NCI-H1694 (cell line): ENCODE data around the gene AGAP5.
"Not testable (repeated sequence)": the region's sequence is repeated elsewhere in the genome, so short reads cannot be mapped to it uniquely, and the experiment has no call there.

Experiments
- DNase-seq: peaks from one replicate; lab custom pipeline; 2025; lab: John Stamatoyannopoulos, UW

AGAP5 gene

DNA sequence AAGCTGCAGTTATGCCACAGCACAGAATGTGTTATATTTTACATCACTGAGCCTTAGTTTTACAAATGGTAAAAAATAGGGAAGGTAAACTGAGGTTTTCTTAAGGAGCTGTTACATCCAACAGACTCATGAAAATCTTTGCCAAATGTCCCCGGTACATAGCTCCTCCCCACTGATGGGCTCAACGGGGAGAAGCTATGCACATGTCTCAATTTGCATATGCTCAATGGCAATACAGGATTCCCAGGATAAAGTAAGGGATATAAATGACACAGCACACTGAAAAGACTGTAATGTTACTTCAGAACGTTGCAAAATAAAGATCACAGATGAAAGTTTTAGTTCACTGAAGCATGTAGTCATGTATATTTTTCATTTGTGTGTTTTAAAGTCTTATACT lies 16.6 kb upstream of the AGAP5 start:
- not testable (repeated sequence) for DNase-seq

DNA sequence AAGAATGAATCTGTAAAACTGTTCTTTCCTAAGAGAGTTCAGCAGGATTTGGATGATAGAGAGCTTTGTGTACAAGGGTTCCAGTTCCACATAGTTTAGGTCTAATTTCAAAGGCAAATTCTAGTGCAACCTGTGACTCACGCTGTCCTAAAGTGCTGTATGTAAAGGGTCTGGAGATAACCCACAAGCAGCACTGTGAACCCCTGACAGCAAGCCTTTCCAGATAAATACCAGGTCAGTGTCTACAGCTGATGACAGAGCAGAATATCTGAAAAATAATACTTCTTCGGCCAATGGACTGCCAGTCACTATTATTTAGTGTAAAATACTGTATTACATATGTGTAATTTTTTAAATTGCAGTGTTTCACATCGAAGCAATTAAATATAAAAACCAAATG lies 16.0 kb upstream of the AGAP5 start:
- DNase-seq: not testable (repeated sequence)

GRCh38 chr10:73711683-73712082 lies 13.8 kb upstream of the AGAP5 start:
- not testable (repeated sequence) for DNase-seq

GRCh38 chr10:73708122-73708521 lies 10.2 kb upstream of the AGAP5 start:
- DNase-seq: not testable (repeated sequence)

DNA sequence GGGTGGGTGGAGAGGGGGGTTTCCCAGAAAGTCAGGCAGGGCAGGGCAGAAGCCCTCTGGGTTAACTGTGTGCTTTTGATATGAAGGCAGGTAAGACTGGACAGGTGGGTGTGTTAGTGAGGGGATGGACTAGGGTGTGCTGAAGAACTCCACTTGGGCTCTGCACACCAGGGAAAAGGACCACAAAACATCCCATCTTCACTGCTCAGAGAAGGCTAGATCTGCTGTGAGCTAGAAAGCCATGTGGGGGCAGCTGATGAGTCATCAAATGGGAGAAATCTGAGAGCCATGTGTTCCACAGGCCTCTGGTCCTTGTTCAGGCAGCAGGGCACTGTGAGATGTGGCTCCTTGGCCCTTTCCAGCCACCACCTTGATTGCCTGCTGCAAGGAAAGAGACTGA lies 9.7 kb upstream of the AGAP5 start:
- not testable (repeated sequence) for DNase-seq

DNA sequence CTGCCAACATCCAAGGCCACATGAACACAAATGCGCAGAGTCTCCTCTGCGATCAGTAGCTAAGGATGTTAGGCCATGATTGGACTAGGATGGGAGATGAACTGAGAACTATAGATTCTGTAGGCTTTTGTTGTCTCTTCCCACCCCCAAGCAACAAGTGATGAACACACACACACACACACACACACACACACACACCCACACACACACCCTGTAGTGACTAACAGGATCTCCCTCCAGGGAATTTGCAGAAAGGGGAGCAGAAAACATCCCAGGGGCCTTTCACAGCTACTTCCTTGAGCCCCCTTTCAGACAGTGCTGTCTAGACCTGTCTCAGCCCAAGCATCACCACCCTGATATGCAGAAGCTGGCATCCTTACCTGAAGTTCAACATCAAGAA lies 8.6 kb upstream of the AGAP5 start:
- not testable (repeated sequence) for DNase-seq

DNA sequence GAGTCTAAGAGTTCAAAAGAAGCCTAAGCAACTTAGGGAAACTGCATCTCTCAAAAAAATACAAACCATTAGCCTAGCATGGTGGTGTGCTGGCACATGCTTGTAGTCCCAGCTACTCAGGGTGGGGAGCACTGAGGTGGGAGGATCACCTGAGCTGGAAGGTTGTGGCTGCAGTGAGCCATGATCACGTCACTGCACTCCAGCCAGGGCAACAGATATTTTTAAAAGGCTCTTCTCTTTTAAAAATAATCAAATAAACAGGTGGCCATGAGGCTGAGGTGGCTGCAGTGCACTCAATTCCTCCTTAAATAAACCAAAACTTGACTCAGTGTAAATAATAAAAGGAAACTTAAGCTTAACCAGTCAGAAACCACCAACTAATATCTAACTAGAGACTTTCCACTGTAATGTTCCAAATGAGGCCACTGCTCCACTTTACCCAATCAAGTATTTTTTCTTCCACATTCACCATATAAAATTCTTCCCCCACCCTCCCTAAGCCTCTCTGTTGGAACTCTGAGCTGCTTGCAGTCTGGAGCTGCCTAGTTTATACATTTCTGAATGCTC lies 7.7 kb upstream of the AGAP5 start:
- DNase-seq: not testable (repeated sequence)

DNA sequence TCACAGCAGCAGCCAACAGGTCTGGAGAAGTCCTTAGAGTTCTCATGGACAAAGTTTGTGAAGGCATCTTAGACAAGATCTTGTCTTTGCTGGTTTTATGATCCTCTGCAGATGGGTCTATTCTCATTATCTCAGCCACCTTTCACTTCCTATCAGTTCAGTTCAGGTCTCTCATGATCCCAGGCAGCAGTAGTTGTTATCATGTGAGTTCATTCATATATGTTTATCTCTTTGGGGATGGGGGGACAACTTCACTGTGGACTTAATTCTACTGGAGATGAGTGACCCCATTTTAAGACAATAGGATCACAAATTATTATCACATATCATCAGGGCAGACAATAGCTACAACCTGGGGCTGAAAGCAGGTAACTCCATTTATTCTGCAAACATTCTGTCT lies 6.0 kb upstream of the AGAP5 start:
- not testable (repeated sequence) for DNase-seq

GRCh38 chr10:73698819-73699218 lies 910 bp upstream of the AGAP5 start:
- not testable (repeated sequence) for DNase-seq

DNA sequence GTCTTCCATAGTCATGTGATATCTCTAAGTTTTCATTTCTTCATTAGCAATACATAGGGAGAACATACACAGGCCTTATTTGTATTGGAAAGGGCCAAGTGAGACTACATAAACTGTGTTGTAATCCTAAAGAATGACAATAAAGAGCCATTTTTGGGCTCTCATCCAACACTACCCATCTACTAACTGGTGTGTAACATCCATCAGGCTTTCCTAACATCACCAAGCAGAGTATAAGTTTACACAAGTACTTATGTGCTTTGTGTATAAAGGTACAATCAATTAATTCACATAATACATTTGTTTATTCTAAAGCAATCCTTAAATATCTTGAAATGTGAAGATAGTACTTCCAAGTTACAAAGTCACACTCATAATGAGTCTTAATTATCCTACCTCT lies 2.6 kb downstream of the AGAP5 start:
- DNase-seq: not testable (repeated sequence)

- not testable (repeated sequence) for DNase-seq
Measured at GRCh38 chr10:73690755-73691154, 7.2 kb downstream of the AGAP5 start.

- not testable (repeated sequence) for DNase-seq
Measured at GRCh38 chr10:73689596-73689995, 8.3 kb downstream of the AGAP5 start.

- not testable (repeated sequence) for DNase-seq
Measured at GRCh38 chr10:73687641-73688040, 10.3 kb downstream of the AGAP5 start.

GRCh38 chr10:73674546-73674945 lies 23.4 kb downstream of the AGAP5 start:
- not testable (repeated sequence) for DNase-seq

- not testable (repeated sequence) for DNase-seq
Measured at GRCh38 chr10:73668378-73668777, 29.5 kb downstream of the AGAP5 start.

- DNase-seq: not testable (repeated sequence)
Measured at GRCh38 chr10:73666153-73666809, 31.6 kb downstream of the AGAP5 start.

DNA sequence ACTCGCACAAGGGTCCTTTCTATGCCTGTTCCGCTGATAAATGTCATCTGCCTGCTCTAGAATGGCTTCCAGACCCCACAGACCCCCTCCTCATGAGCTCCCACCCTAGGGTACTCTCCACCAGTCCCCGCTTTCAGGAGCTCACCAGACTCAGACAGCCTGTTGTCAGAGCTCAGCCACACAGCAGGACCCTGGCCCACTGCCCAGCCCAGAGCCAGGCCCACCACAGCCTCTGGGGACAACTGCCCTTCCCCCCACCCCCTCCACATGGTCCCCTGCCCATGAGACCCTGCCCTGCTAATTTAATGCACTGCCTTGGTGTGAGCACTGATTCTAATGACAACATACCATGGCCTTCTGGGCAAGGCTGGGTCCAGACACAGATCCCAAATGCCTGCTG lies 32.3 kb downstream of the AGAP5 start:
- not testable (repeated sequence) for DNase-seq

DNA sequence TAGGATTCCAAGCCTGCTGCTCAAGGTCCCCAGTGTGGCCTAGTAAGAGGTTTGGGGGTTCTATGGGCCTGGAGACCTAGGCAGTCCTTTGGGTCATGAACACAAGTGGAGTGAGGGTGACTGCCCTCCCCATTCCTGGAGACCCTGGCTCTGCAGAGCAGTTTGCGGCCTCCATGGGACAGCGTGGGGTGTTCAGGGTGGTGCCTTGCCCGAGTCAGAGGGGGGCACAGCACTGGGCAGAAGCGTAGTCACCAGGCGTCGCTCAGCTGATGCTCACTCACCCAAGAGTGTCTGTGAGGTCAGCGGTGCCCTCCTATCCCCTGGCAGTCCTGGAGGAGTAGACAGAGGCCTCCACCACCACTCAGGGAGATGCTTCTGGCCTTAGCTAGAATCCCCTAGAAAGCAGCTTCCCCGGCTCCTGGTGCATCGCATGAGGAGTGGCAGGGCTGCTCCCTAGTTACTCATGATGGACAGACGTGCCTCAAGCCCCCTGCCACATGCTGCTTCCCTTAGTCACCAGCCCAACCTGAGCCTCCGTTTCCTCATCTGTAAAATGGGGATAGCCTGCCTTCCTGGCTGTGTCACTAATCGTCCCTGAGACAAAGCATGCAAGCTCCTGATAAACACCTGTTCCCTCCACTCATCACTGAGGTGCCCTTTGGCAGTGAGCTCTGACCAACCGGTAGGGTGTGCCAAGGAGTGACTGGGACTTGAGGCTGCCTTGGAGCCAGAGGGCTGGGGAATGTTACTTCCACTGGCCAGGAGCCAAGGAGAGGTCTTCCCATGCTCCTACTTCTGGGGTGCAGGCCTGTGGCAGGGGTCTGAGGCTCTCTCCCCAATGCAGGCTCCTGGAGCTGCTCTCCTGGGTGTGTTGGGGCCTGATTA lies 33.5 kb downstream of the AGAP5 start:
- not testable (repeated sequence) for DNase-seq

GRCh38 chr10:73663621-73664020 lies 34.3 kb downstream of the AGAP5 start:
- not testable (repeated sequence) for DNase-seq

GRCh38 chr10:73662705-73663104 lies 35.2 kb downstream of the AGAP5 start:
- DNase-seq: not testable (repeated sequence)

GRCh38 chr10:73655990-73656298 lies 42.0 kb downstream of the AGAP5 start, which contains the start of gene SYNPO2L:
TSS of gene SYNPO2L (minus strand) at chr10:73656029. CDS start at chr10:73655922, 107 bp downstream.
- DNase-seq: no peak

DNA sequence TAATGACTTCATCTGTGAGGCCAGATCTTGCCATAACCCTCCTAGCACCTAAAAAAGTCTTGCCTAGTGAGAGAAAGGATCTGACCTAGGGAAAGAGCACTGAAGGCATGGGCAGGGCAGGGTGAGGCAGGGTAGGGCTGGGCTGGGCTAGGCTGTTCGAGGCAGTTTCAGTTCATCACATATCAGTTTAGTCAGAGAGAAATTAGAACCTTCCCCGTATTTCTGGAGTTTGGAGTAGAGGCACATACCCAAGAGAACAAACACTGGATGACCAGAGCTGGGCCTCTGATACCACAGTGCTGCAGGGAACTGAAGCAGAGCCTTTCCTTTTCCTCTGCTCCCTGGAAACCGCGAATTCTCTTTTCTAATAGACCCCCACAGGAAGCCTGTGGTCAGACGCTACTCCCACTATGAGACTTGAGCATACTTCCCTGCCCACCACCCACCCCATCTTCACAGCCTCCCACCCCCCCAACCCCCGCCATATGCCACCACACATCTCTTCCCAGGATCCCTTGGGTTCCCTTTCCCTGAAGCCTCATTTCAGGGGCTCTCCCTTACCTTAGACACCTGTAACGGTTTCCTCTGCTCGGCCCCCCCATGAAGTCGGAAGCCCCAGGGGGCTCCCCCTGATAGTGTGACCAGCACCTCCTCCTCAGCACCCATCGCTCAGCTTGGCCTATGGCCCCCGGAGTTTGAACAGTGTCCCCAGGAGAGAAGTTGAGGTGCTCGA lies 42.5 kb downstream of the AGAP5 start:
- no peak for DNase-seq
